GM21381 (cell line): ENCODE results near the gene GAL.

Experiments
- ATAC-seq: cut with Tn5 transposase; IDR thresholded peaks from one replicate; pipeline ENCODE4 v1.9.1; 2021; ENCODE audit warnings: mild to moderate bottlenecking, moderate library complexity; ENCODE audit not compliant: unreplicated experiment

GAL gene

GRCh38 chr11:68658097-68658496 lies 26.2 kb upstream of the GAL start:
- ATAC-seq, result no peak

- no peak for ATAC-seq
Observed at GRCh38 chr11:68658661-68659060, 25.7 kb upstream of the GAL start.

GRCh38 chr11:68659158-68659921 lies 25.0 kb upstream of the GAL start:
- ATAC-seq, result no peak

GRCh38 chr11:68660066-68660810 lies 24.1 kb upstream of the GAL start:
- no peak for ATAC-seq

- ATAC-seq, result no peak
Observed at GRCh38 chr11:68661014-68661413, 23.3 kb upstream of the GAL start.

GRCh38 chr11:68661697-68662603 lies 22.4 kb upstream of the GAL start:
- no peak for ATAC-seq

GRCh38 chr11:68663482-68664010 lies 20.8 kb upstream of the GAL start:
- no peak for ATAC-seq

GRCh38 chr11:68664141-68664540 lies 20.2 kb upstream of the GAL start:
- ATAC-seq, result no peak

GRCh38 chr11:68664906-68665305 lies 19.4 kb upstream of the GAL start:
- ATAC-seq, result no peak

- no peak for ATAC-seq
Observed at GRCh38 chr11:68665436-68665835, 18.9 kb upstream of the GAL start.

- no peak for ATAC-seq
Observed at GRCh38 chr11:68666849-68667248, 17.5 kb upstream of the GAL start.

- no peak for ATAC-seq
Observed at GRCh38 chr11:68667511-68668500, 16.5 kb upstream of the GAL start.

GRCh38 chr11:68669301-68670090 lies 14.8 kb upstream of the GAL start:
- no peak for ATAC-seq

- ATAC-seq, result no peak
Observed at GRCh38 chr11:68670208-68670992, 13.9 kb upstream of the GAL start.

GRCh38 chr11:68673306-68673945 lies 10.9 kb upstream of the GAL start:
- no peak for ATAC-seq

GRCh38 chr11:68673991-68674390 lies 10.4 kb upstream of the GAL start:
- ATAC-seq, result no peak

- ATAC-seq, result no peak
Observed at GRCh38 chr11:68674461-68674860, 9.9 kb upstream of the GAL start.

GRCh38 chr11:68677432-68677831 lies 6.9 kb upstream of the GAL start:
- no peak for ATAC-seq
